Fibroblast of gingiva (primary cell): ENCODE results near the gene CAV3.

ENCODE experiments used
- DNase-seq: peaks from one replicate; pipeline ENCODE4 v3.0.0-alpha.2; 2011; ENCODE audit warnings: low read depth

Gene CAV3

DNA sequence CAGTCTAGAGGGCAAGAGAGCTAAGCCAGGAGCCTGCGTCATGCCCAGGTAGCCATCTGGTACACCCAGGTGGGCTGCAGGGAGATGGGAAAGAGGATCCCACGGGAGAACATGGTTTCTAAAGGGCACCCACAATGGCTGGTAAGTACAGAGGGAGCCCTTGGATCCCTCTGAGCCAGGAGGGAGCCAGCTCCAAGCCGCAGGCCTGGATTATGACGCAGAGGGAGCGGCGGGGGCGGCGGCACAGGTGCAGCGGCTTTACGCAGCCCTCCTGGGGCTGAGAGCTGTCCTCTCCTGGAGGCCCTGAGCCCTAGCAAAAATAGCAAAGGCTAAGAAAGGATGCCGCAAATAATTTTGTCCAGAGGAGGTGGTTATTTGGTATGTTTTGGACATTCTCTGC lies 2.8 kb downstream of the CAV3 start:
- no peak for DNase-seq

DNA sequence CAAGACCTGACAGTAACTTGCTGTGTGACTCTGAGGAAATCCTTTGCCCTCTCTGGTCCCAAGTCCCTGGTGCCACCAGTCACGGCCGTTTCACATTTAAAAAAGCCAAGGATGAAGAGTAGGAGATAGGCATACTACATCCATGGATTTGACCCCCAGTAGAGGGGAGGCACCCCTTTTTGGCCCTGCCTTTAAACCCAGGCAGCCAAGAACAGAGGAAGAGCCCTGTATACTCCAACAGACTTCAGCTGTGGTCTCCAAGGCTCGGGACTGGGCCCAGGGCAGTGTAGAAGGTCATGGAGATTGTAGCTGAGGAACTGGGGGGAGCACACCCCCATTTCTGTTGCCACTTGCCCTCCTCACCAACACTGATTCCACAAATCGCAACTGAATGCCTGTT lies 3.7 kb downstream of the CAV3 start:
- DNase-seq: no peak

GRCh38 chr3:8737823-8738222 lies 4.2 kb downstream of the CAV3 start:
- no peak for DNase-seq

DNA sequence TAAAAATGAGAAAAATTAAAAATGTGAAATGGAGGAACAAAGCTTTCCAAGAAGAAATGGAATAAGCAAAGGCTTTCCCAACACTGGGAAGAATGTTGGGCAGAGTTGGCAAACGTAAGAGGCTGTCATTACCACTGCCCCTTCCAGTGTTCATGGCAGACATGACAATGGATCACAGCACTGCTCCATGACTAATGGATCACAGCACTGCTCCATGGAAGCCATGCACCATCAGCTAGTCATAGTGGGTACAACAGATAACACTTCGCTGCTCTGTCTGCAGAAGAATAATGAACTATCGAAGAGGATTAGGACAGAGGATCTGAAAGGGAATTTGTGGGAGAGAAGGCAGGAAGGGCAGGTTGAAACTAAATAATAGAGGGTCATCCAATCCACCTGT lies 5.0 kb downstream of the CAV3 start:
- DNase-seq: no peak

GRCh38 chr3:8739757-8740504 lies 6.3 kb downstream of the CAV3 start:
- DNase-seq: peak; percentile 16

- peak; percentile 57 for DNase-seq
These were observed 8.1 kb downstream of the CAV3 start for GRCh38 chr3:8741581-8742261.

GRCh38 chr3:8743021-8743601 lies 9.5 kb downstream of the CAV3 start:
- DNase-seq: peak; percentile 38

DNA sequence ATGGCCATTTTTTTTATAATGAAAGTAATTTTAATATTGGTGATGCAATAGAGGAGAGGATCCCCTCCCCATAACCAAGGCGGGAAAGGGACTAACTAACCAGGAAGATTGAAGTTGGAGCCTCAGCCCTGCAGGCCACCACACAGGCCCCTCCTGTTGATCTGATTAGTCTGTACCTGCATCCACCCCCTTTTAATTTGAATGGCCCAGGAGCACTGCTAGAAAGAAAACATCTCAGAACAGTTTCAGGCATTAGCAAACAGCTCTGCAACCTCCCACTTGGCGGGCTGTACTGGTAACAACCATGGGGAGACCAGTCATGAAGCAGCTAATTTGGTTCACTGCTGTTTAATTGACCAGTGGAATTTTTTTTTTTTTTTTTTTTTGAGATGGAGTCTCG lies 10.3 kb downstream of the CAV3 start:
- DNase-seq: no peak

GRCh38 chr3:8745619-8746370 lies 12.2 kb downstream of the CAV3 start:
- no peak for DNase-seq

GRCh38 chr3:8746780-8747345 lies 13.3 kb downstream of the CAV3 start:
- DNase-seq: no peak

DNA sequence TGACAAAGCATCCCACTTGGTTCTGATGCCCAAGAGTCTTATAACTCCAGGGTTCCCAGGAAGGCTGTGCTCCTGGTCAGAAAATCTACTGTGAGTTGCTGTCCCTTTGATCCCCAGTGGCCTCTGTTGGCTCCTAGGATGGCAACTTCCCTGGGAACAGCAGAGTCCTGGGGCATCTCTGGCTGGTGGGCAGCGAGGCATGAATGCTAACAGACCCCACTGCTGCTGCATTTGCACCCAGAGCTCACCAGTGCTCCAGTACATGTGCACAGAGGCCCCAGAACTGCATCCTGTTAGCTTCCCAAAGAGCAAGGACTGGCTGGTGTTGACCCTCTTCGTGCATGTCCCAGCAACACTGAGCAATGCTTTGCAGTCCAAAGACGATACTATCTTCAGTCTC lies 15.7 kb downstream of the CAV3 start:
- no peak for DNase-seq

DNA sequence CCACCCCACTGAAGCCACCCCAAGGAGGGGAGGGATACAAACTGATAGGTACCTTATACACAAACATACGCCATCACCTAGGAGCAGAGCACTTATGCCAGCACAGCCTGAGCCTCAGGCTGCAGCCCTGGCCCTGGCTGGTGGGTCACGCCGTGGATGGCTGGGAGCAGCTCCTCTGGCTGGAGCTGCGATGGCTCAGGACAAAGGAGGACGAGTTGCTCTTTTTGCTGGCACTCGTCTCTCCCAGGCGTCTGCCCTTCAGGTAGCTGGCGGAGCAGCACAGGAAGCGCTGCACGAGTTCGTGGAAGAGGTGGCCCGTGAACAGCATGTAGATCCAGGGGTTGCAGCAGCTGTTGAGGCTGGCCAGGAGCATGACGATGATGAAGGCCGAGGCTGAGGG lies 19.2 kb downstream of the CAV3 start:
- DNase-seq: no peak

- no peak for DNase-seq
These were observed 21.5 kb downstream of the CAV3 start for GRCh38 chr3:8755097-8755496.

GRCh38 chr3:8755564-8756237 lies 22.1 kb downstream of the CAV3 start:
- DNase-seq: no peak

- no peak for DNase-seq
These were observed 23.1 kb downstream of the CAV3 start for GRCh38 chr3:8756671-8757070.

DNA sequence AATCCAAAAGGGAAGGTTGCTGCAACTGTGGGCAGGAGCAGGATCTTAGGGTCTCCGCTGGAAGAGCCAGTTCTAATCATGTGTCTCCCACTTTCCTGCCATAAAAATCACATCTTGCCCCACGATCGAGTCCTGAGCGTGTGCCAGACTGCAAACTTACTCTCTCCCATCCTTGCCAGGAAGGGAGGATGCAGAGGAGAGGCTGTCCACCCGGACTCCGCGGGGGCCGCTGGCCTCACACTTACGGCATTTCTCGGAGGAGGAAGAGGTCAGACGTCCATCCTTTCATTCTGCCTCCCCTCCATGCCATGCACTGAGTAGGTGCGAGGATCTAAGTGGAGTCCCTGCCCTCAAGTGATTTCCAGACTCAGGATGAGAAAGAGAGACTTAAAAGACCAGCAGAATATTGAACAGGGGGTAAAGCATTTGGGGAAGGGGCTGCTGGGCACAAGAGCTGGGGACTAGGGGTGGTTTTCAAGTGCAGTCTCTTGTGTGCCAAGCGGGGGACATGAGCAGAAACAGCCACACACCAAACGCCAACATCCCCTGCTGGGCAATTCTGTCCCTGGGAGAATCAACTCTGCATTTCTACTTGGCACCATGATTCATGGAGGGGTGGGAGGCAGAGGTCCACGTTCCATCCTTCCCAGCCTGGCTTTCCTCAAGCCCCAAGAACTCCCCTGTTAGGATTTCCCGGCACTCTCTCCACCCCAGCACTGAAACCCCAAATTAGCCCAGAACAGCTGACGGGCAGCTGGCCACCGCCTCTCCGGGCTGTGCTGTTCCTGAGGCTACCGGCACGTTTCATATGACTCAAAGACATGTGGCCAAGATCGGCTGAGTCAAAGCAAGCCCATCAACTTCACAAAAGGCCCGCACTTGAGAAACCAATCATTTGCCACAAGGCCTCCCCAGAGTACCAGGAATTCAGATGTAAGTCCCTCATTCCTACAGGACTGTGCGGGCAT lies 24.2 kb downstream of the CAV3 start:
- DNase-seq: peak; percentile 46

- DNase-seq: no peak
These were observed 25.6 kb downstream of the CAV3 start for GRCh38 chr3:8759038-8759707.

DNA sequence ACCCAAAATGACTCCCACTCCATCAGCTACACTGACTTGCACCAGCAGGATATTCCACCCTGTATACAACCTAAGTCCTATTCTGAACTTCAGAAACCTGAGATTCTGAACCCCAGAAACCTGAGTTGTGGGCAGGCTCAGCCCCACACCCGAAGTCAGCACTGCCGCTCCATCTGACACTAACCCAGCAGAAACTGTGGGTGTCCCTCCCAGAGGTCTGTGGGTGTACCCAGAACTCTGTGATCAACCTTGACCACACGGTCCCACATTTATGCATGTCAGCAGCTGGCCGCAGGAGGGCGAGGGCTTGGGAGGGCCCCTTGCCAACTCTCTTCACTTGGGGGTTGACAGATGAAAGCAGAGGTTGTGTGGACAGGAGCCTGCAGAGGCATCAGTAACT lies 26.5 kb downstream of the CAV3 start:
- DNase-seq: no peak

DNA sequence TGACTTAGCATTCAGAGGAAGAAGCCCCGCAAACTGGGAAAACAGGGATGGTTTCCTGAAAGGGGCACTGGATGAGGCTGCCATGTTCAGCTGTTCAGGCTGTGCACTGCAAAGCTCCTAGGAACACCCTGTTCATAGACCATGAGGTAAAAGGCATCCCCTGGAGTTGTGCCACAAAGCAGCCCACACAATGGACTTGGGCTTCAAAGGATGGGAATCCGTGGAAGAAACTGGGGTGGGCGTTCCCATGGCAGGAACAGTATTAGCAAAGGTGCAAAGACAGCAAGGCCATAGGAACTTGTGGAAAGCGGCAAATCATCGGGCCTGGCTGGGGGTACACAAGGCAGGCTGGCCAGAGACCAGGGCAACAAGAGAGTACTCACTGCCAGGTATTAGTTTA lies 26.9 kb downstream of the CAV3 start:
- DNase-seq: no peak

DNA sequence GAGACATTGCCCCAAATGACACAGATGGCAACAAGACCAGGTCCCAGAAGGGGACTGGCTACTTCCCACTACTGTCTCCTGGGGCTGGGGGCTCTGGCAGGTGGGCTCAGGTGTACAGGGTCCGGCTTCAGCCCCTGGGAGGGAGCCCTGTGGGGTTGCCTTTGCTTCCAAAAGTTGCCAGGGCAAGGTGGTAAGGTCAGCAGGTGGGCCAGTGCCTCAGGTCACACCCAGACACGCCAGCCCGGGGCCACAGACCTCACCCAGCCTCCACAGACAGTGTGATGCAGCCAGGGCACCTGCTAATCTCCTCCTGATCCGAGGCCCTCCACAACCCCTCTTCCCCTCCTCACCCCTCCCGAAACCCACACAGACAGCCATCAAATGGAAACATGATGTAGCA lies 28.3 kb downstream of the CAV3 start:
- no peak for DNase-seq
